GM23248 (cell line): ENCODE results near the gene SPACA4.

Experiments used
- EZH2 ChIP-seq: fragments of 200-600 bp; sonication (generic); IDR thresholded peaks from 2 replicates; pipeline ENCODE4 v1.6.1; 2018; ENCODE audit warnings: antibody characterized with exemption, mild to moderate bottlenecking; ENCODE audit not compliant: insufficient read depth, poor library complexity, severe bottlenecking
- EZH2phosphoT487 ChIP-seq: fragments of 200-600 bp; sonication (generic); IDR thresholded peaks from 2 replicates; pipeline ENCODE4 v1.6.1; 2018; ENCODE audit warnings: antibody characterized with exemption, moderate library complexity, mild to moderate bottlenecking, low read depth; ENCODE audit not compliant: insufficient read depth

- TF ChIP-seq EZH2 (no peak), EZH2phosphoT487 (no peak)
Observed at GRCh38 chr19:48644839-48645619, 38.5 kb downstream of the SPACA4 start.
